ENCODE results near the gene SAE1.

SAE1 gene

GRCh38 chr19:47105874-47106273 is 24.8 kb upstream of the SAE1 start:
- TF ChIP-seq CTCF (IDR thresholded peaks at IDR 0.05; ENCODE audit: borderline replicate concordance, control extremely low read depth, extremely low read depth, insufficient read depth, missing control alignments): no peak
- in situ Hi-C loops (cut with MboI; ENCODE audit: low sequenced_read_pairs, unreplicated experiment): no loop called here

GRCh38 chr19:47106821-47107201 is 23.8 kb upstream of the SAE1 start:
- in situ Hi-C loops (cut with MboI; ENCODE audit: low sequenced_read_pairs, unreplicated experiment): no loop called here
- DNase-seq (ENCODE audit: low spot score): no peak
- no peak for TF ChIP-seq CTCF (IDR thresholded peaks at IDR 0.05; ENCODE audit: borderline replicate concordance, control extremely low read depth, extremely low read depth, insufficient read depth, missing control alignments)

More at GRCh38 chr19:47105874-47106273, 24.8 kb upstream of the SAE1 start:
- no peak for DNase-seq (ENCODE audit: low spot score)

GRCh38 chr19:47107202-47107952 is 23.3 kb upstream of the SAE1 start:
- DNase-seq (ENCODE audit: low spot score): no peak
- no peak for TF ChIP-seq CTCF (IDR thresholded peaks at IDR 0.05; ENCODE audit: borderline replicate concordance, control extremely low read depth, extremely low read depth, insufficient read depth, missing control alignments)
- in situ Hi-C loops (cut with MboI; ENCODE audit: low sequenced_read_pairs, unreplicated experiment): no loop called here

GRCh38 chr19:47107953-47108746 is 22.5 kb upstream of the SAE1 start:
- TF ChIP-seq CTCF (IDR thresholded peaks at IDR 0.05; ENCODE audit: borderline replicate concordance, control extremely low read depth, extremely low read depth, insufficient read depth, missing control alignments): no peak
- no peak for DNase-seq (ENCODE audit: low spot score)
- in situ Hi-C loops (cut with MboI; ENCODE audit: low sequenced_read_pairs, unreplicated experiment): no loop called here

- in situ Hi-C loops (cut with MboI; ENCODE audit: low sequenced_read_pairs, unreplicated experiment): no loop called here
- DNase-seq (ENCODE audit: low spot score): no peak
- TF ChIP-seq CTCF (IDR thresholded peaks at IDR 0.05; ENCODE audit: borderline replicate concordance, control extremely low read depth, extremely low read depth, insufficient read depth, missing control alignments): no peak
Observed at GRCh38 chr19:47109177-47109540, 21.5 kb upstream of the SAE1 start.

- DNase-seq (ENCODE audit: low spot score): no peak
- in situ Hi-C loops (cut with MboI; ENCODE audit: low sequenced_read_pairs, unreplicated experiment): no loop called here
- no peak for TF ChIP-seq CTCF (IDR thresholded peaks at IDR 0.05; ENCODE audit: borderline replicate concordance, control extremely low read depth, extremely low read depth, insufficient read depth, missing control alignments)
Observed at GRCh38 chr19:47109541-47110375, 20.9 kb upstream of the SAE1 start.
